Effector memory CD8-positive, alpha-beta T cell (primary cell): ENCODE data around the gene KCNRG.

Experiments used
- ATAC-seq: fragments of 150-1000 bp; cut with Tn5 transposase; replicated peaks from 2 replicates; pipeline ENCODE4 v1.10.0; 2021; ENCODE audit warnings: mild to moderate bottlenecking, moderate library complexity
- DNase-seq, 3 experiments: peaks; one replicate each; pipeline ENCODE4 v3.0.0; 2021
- H3K27ac Mint-ChIP-seq, 2 donors: one replicate each; pipeline ENCODE4 v1.8.0; 2022; ENCODE audit warnings: mild to moderate bottlenecking in 2 of 2, mixed read lengths in 2 of 2, moderate library complexity in 2 of 2
- H3K27me3 Mint-ChIP-seq, 2 donors: one replicate each; pipeline ENCODE4 v1.8.0; 2022; ENCODE audit warnings: mixed read lengths in 2 of 2
- H3K36me3 Mint-ChIP-seq: one replicate; pipeline ENCODE4 v1.8.0; 2022; ENCODE audit warnings: mild to moderate bottlenecking, moderate library complexity, mixed read lengths; ENCODE audit not compliant: insufficient read depth
- H3K4me1 Mint-ChIP-seq, 2 donors: one replicate each; pipeline ENCODE4 v1.8.0; 2022; ENCODE audit warnings: low read depth in 2 of 2, mixed read lengths in 2 of 2
- H3K4me3 Mint-ChIP-seq, 2 donors: one replicate each; pipeline ENCODE4 v1.8.0; 2022; ENCODE audit warnings: mild to moderate bottlenecking in 2 of 2, mixed read lengths in 2 of 2, moderate library complexity in 2 of 2
- H3K9me3 Mint-ChIP-seq, 2 donors: one replicate each; pipeline ENCODE4 v1.8.0; 2022; ENCODE audit warnings: mixed read lengths in 2 of 2

The KCNRG gene

DNA sequence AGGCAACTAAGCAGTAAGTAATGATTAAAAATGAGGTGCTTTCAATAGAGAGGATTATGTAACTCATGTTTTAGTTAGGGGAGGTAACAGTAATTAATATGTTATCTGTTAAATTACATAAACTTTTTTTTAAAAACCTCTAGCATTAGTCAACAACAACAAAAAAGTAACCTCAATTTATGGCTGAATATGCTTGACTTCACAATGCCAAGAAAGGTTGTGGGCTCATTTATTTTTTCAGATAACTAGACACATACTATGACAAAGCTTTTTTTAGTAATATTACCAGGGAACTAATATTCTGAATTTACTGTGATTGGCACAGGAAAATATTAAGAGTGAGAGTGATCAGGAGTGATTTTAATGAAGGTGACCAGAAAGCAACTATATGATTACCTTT, 54.9 kb downstream of the KCNRG start:
- ATAC-seq (no peak), DNase-seq (no peak)
- no peaks in the 10 kb centered on the region for H3K27me3 Mint-ChIP-seq
- H3K9me3 Mint-ChIP-seq = no peaks in the 10 kb centered on the region
- no peak overlapping the region for H3K4me3 Mint-ChIP-seq
- peaks cover 5 to 8% of the 10 kb centered on the region in 2 donors for H3K4me1 Mint-ChIP-seq
- no peak overlapping the region for H3K27ac Mint-ChIP-seq
- H3K36me3 Mint-ChIP-seq = peaks cover 27% of the 10 kb centered on the region
